ENCODE results near the gene PEPD. TPM values are rescaled to one million over a fixed set of nuclear protein-coding genes. Genes with fewer than 3 reads are reported as not detected.

PEPD gene
- total RNA-seq, 4 donors from 2014 or later: 79.8 to 122 (median 94.8) TPM

DNA sequence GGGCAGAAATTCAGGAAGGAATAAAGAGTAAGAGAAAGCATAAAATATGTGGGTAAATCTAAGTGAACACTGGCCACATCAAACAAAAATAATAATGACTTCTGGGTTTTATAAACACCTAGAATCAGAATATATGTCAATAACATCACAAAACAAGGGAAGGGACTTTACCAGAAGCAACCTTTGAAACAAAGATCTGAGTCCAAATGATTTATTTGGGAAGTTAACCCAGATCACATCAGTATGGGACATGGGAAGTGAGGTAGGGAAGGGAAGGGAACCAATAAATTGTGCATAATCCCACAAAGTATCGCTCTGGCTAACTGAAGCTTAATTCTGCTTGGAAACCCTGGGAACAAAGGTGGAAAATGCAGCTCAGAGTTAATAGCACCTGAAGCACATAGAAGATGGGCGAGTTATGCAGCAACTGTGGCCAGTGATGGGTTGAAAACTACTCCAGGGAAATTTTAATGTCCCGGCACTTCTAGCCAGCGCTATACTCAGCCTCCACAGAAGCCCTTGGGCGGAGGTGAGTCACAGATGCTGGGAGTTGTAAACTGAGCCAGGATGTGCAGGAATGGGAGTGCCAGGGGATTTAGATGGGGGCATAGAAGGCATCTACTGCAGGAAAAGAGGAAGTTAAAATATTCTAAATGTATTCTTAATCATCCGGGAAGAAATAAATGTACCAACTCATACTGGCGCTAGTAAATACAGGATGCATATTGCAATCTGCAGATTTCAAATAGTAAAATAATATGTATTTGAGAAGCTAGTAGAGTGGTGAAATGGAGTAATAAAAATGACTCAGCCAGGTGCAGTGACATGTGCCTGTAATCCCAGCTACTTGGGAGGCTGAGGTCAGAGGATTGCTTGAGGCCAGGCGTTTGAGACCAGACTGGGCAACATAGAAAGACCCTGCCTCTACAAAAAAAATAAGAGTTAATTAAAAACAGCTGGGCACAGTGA, 182.3 kb downstream of the PEPD start:
- no peaks in the 10 kb centered on the region for H3K9me3 ChIP-seq
- 71 to 75% methylated on average over 8 of the region's 8 CpGs for WGBS, 2 donors

More for the DNA sequence above, 182.3 kb downstream of the PEPD start:
- H3K27me3 ChIP-seq: no peaks in the 10 kb centered on the region
- DNase-seq (ENCODE audit: low spot score in 2 of 2): no peak
- no peak overlapping the region for H3K27ac ChIP-seq
- H3K4me1 ChIP-seq: peaks cover 0 to 6% (median 0%) of the 10 kb centered on the region in 4 donors
- no peaks in the 10 kb centered on the region for H3K36me3 ChIP-seq
- H3K4me3 ChIP-seq: no peak overlapping the region
- TF ChIP-seq POLR2A (IDR thresholded peaks at IDR 0.05) (no peak), EP300 (IDR thresholded peaks at IDR 0.05) (no peak)
- TF ChIP-seq, protein P1, sequence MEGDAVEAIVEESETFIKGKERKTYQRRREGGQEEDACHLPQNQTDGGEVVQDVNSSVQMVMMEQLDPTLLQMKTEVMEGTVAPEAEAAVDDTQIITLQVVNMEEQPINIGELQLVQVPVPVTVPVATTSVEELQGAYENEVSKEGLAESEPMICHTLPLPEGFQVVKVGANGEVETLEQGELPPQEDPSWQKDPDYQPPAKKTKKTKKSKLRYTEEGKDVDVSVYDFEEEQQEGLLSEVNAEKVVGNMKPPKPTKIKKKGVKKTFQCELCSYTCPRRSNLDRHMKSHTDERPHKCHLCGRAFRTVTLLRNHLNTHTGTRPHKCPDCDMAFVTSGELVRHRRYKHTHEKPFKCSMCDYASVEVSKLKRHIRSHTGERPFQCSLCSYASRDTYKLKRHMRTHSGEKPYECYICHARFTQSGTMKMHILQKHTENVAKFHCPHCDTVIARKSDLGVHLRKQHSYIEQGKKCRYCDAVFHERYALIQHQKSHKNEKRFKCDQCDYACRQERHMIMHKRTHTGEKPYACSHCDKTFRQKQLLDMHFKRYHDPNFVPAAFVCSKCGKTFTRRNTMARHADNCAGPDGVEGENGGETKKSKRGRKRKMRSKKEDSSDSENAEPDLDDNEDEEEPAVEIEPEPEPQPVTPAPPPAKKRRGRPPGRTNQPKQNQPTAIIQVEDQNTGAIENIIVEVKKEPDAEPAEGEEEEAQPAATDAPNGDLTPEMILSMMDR (IDR thresholded peaks at IDR 0.05): no peak

Other genes with a start within 250 kb of the PEPD start
- gene CEBPA, start 219.3 kb downstream of the PEPD start, total RNA-seq: 100 to 1,000 TPM in 1 of 4 donors, 10 to 100 TPM in 3; 33.9 to 204 (median 65.4) TPM
- 10 to 100 TPM; 15.5 to 18.6 (median 16.7) TPM for gene CEBPG, start 148.1 kb downstream of the PEPD start, total RNA-seq
- 1 to 10 TPM in 2 of 4 donors, under 1 TPM in 2; 0.39 to 4.4 (median 0.96) TPM for gene CHST8, start 100.2 kb upstream of the PEPD start, total RNA-seq

All from tibial nerve (tissue), 4 donors.